ENCODE results near the gene JARID2.

The JARID2 gene

GRCh38 chr6:15427331-15428070 lies 181.6 kb downstream of the JARID2 start:
- no peak for DNase-seq

- peak; percentile 81 for DNase-seq
Measured at GRCh38 chr6:15429141-15430110, 183.6 kb downstream of the JARID2 start.

DNA sequence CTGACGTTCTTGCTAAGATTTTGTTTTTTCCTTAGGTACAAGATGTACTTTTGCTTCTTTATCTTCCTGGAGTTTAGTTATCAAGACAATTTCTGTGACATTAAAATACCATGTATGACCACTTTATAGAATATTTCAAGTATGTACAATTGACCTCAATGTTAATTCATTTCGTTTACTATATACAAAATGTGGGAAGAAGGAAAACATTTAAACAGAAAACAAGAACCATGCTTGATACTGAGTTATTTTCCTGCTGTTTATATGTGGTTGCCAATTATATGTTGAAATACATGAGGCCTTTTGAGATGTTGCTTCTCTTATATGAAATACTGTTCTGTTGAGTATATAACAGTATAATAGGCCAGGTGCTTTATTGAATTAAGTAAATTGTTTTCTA lies 184.3 kb downstream of the JARID2 start:
- DNase-seq, result no peak

DNA sequence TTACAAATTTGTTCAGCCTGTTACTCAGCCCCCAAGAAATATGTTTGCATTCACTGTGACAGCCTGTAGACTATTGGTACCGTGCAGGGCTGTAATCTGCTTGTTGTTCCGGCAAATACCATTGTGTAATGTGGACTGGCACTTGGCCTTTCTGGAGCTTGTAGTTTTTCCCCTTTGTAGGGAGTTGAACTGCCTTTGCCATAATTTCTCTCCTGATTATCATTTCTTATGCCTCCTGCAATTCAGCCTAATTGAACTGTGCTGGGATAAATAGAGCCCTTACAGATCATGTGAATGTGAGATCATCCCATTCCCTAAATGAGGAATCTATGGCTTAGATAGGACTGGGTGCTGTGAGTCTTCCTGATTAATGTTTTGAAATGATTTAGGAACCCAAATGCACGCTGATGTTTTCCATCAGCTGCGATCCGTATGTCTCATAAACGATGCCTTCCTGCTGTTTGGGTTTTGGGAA lies 185.1 kb downstream of the JARID2 start:
- DNase-seq, result no peak

GRCh38 chr6:15431762-15432483 lies 186.1 kb downstream of the JARID2 start:
- DNase-seq, result no peak

GRCh38 chr6:15433511-15433861 lies 187.6 kb downstream of the JARID2 start:
- DNase-seq, result no peak

DNA sequence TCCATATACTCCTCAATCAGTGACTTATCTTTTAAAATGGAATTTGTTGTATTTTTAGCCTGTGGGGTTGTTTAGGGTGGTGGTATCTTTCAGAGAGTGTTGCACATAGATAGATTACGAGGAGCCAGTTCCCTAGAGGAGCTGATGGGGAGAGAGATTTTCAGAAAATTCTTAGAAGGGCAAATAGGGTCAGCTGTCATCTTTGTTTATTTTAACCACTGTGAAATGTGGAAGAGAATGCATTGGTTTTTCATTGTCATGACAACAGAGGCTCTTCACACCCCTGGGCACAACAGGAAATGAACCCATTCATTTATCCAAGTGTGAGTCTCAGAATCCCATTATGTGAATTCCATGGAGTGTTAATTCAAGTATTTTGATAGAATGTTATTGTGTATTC lies 188.4 kb downstream of the JARID2 start:
- peak; percentile 37 for DNase-seq

DNA sequence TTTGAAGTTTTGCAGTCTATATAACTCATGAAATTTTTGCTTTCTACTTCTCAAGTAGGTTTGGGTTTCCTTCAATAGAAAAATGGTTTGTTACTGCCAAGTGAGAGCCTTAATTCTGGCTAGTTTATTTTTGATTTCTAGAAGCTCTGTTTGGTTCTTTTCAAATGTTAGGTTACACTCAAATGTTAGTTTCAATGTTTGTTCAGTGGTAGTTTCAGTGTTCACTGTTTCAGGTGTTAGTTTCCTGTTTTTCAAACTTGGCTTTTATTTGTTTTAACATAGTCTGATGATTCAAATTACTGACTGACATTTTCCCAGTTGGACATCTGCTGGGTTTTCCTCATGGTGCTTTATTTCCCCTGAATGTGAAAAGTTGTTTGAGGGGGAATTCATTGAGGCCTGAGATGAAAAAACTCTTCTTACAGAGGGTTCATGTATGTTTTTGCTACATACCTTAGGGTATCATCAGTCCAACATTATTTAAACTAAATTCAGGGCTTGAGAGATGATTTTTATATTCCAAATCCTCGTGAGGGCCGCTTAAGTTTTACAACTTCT lies 189.0 kb downstream of the JARID2 start:
- DNase-seq, result no peak

DNA sequence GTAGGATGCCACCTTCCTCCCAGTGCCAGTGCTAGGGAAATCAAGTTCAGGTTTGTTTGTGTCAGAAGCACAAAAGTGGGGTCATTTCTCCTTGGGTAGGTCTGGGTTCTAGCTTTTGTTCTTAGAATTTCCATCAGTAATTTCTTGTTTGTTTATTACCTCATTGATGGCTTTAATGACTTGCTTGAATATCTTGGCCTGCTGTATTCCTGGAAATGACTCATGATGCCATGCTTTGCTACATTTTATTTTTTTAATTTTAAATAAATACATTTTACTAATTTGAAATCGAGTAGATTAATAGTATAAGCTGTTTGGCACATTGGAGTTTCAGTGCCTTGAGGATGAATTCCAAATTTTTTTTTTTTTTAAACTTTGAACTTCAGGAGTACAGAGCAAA lies 189.6 kb downstream of the JARID2 start:
- no peak for DNase-seq

- DNase-seq, result no peak
Measured at GRCh38 chr6:15436451-15436850, 190.6 kb downstream of the JARID2 start.

GRCh38 chr6:15437090-15437635 lies 191.3 kb downstream of the JARID2 start:
- no peak for DNase-seq

GRCh38 chr6:15439410-15440025 lies 193.6 kb downstream of the JARID2 start:
- DNase-seq, result peak; percentile 65

GRCh38 chr6:15440040-15440439 lies 194.2 kb downstream of the JARID2 start:
- no peak for DNase-seq

- peak; percentile 79 for DNase-seq
Measured at GRCh38 chr6:15441215-15441868, 195.5 kb downstream of the JARID2 start.

- DNase-seq, result no peak
Measured at GRCh38 chr6:15441981-15442380, 196.1 kb downstream of the JARID2 start.

GRCh38 chr6:15442467-15442866 lies 196.6 kb downstream of the JARID2 start:
- DNase-seq, result no peak

GRCh38 chr6:15443119-15443830 lies 197.4 kb downstream of the JARID2 start:
- peak; percentile 84 for DNase-seq

- no peak for DNase-seq
Measured at GRCh38 chr6:15444081-15444731, 198.3 kb downstream of the JARID2 start.

DNA sequence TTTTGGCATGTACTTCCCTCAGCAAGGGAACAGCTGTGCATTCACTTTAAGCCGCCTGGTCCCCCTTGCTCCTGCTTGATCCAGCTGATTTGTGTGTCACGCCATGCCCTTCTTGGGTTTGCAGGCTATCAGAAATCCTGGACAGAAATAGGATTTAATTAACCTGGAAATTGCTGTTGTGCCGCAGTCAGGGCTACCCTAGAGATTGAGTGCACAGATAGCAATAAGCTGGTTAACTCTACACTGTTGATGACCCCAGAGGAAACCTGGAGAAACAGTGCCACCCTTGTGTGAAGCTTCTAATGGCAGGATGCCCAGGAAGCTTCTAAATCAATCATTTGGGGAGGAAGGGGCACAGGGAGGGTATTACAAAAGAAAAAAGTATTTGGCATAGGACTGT lies 199.0 kb downstream of the JARID2 start:
- DNase-seq, result no peak

Data from fibroblast of skin of scalp (primary cell).